ENCODE measurements around the gene NCL. TPM values are rescaled to one million over a fixed set of nuclear protein-coding genes. Genes with fewer than 3 reads are reported as not detected.
"Not testable (repeated sequence)": the region's sequence is repeated elsewhere in the genome, so short reads cannot be mapped to it uniquely, and the experiment has no call there.

The NCL gene
- total RNA-seq, 5 donors from 2014 or later (not counting 1 experiment from before 2014, with no cell fraction given), result 358 to 468 (median 397) TPM

DNA sequence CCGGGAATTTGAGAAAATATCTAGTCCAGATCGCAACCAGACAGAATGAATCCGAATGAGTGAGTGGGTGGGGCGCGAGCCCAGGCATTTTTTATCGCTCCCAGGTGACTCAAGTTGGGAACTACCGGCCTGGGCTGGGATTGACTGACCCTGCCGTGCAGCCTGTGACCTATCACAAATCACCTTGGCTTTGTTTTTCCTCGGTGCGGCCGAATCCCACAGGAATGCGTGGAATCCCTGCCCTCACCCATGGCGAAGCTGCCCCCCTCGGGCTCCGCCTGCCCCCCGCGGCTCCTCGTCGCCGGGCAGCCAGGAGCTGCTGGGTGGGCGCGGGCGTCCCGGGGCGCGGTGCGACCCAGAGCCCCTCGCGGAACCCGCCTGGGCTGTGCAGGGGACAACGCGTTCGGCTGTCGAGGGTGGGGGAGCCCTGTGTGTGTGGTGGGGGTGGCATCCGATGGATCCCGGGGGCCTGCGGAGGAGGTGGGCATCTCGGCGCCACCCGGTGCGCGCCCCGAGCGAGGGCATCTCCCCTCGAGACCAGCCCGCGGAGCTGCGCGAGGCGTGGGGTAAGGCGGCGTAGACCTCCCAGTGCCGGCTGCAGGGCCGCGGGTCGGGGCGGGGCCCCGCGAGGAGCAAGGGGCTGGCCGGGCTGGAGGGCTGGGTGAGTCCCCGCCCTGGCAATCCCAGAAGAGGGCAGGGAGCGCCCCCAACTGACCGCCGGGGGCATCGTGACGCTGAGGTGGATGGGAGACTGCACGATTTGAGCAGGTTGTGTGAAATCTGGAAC lies 52.3 kb downstream of the NCL start:
- ATAC-seq (replicated peaks in 1 of 4) (peak; percentile 92 to 98 (median 96)), DNase-seq (peak in 34 of 35 experiments; percentile 14 to 76 (median 58))
- H3K4me1 Mint-ChIP-seq, result peaks cover 0 to 9% (median 9%) of the 10 kb centered on the region in 3 donors
- Histone ChIP-seq H3K27me3 (replicated peaks in 1 of 2; ENCODE audit: control insufficient read depth in 2 of 2, extremely low read depth in 1 of 2, insufficient read depth in 2 of 2, low read length in 1 of 2) (peaks cover 0 to 56% of the 10 kb centered on the region in 2 experiments), H3K4me1 (ENCODE audit: control insufficient read depth in 1 of 2, extremely low read depth in 1 of 2, insufficient read depth in 2 of 2, low read length in 2 of 2) (peaks cover 5 to 11% of the 10 kb centered on the region in 2 experiments), H3K36me3 (ENCODE audit: control insufficient read depth in 2 of 2, extremely low read depth in 1 of 2, insufficient read depth in 1 of 2, low read length in 1 of 2) (no peaks in the 10 kb centered on the region), H3K27ac (ENCODE audit: low read length) (no peak overlapping the region), H3K4me3 (ENCODE audit: control insufficient read depth in 1 of 2, extremely low read depth in 1 of 2, low read length in 1 of 2) (peak overlapping the region in 1 of 2 donors; percentile 67), H3K9me3 (no peaks in the 10 kb centered on the region)
- peaks cover 11% of the 10 kb centered on the region for H3K36me3 Mint-ChIP-seq
- peaks cover 0 to 4% (median 0%) of the 10 kb centered on the region in 3 donors for H3K9me3 Mint-ChIP-seq
- H3K27ac Mint-ChIP-seq, result no peak overlapping the region
- ChIA-PET POLR2A (no interaction called here), CTCF (interaction anchor here (0.6 to 2.9 kb wide), 4 partner anchors 14 to 308 kb away, joined by 4 to 11 read pairs (median 4); no protein-coding TSS in a partner anchor)
- peaks cover 38 to 42% of the 10 kb centered on the region in 2 donors for H3K27me3 Mint-ChIP-seq
- H3K4me3 Mint-ChIP-seq, result peak overlapping the region; percentile 62 to 67 (median 66)
- WGBS (ENCODE audit: insufficient coverage), result 5% methylated on average over 61 of the region's 67 CpGs

GRCh38 chr2:231411237-231411636 lies 53.0 kb downstream of the NCL start:
- Histone ChIP-seq H3K9me3 (no peaks in the 10 kb centered on the region), H3K36me3 (ENCODE audit: control insufficient read depth in 2 of 2, extremely low read depth in 1 of 2, insufficient read depth in 1 of 2, low read length in 1 of 2) (no peaks in the 10 kb centered on the region), H3K27me3 (replicated peaks in 1 of 2; ENCODE audit: control insufficient read depth in 2 of 2, extremely low read depth in 1 of 2, insufficient read depth in 2 of 2, low read length in 1 of 2) (peaks cover 0 to 53% of the 10 kb centered on the region in 2 experiments), H3K27ac (ENCODE audit: low read length) (no peak overlapping the region), H3K4me1 (ENCODE audit: control insufficient read depth in 1 of 2, extremely low read depth in 1 of 2, insufficient read depth in 2 of 2, low read length in 2 of 2) (peaks cover 5 to 13% of the 10 kb centered on the region in 2 experiments), H3K4me3 (ENCODE audit: control insufficient read depth in 1 of 2, extremely low read depth in 1 of 2, low read length in 1 of 2) (no peak overlapping the region)
- Mint-ChIP-seq H3K27me3 (peaks cover 38 to 40% of the 10 kb centered on the region in 2 donors), H3K27ac (no peak overlapping the region), H3K4me3 (peak overlapping the region; percentile 62 to 67 (median 66)), H3K36me3 (peaks cover 11% of the 10 kb centered on the region), H3K4me1 (peaks cover 7 to 17% (median 15%) of the 10 kb centered on the region in 3 donors), H3K9me3 (peaks cover 0 to 4% (median 0%) of the 10 kb centered on the region in 3 donors)
- CTCF ChIA-PET, result interaction anchor here in 1 of 2 donors (0.9 to 2.9 kb wide), 4 partner anchors 15 to 307 kb away, joined by 3 to 11 read pairs (median 4); no protein-coding TSS in a partner anchor
- DNase-seq (no peak), ATAC-seq (replicated peaks in 1 of 4) (no peak)
- POLR2A ChIA-PET, result no interaction called here
- 85% methylated on average over 2 of the region's 3 CpGs for WGBS (ENCODE audit: insufficient coverage)

DNA sequence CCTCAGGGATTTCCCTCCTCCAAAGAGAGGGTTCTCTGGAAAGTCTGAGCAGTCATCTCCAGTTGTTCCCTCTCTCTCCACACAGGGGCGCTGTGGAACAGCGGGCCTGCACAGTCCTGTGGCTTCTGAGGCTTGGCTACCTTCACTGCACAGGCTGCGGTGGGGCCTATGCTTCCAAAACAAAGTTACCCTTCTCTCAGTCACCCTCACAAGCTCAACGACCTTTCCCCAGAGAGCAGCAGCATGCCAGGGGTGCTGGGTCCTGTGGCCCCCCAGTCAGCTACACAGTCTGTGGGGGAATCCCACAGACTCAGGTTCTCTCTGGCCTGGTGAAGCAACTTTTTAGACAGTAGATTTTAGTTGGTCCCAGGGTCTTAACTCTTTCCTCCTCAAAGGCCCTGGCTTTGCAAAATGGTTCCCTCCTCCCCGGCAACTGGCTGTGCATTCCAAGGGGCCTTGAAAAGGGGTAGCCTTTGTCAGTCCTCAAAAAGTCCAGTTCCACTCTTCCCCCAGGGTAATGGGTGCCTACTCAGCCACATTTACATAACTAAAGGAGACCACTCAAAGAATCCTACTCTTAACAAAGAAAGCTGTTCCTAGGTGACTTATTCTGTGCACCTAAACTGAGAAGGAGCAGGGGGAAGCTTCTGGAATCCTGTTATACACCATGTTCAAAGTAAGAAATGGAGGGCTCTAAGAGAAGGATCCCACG lies 53.8 kb downstream of the NCL start:
- Mint-ChIP-seq H3K36me3 (peaks cover 11% of the 10 kb centered on the region), H3K4me1 (peaks cover 14 to 25% (median 21%) of the 10 kb centered on the region in 3 donors), H3K9me3 (peaks cover 0 to 4% (median 0%) of the 10 kb centered on the region in 3 donors), H3K27ac (no peak overlapping the region), H3K4me3 (no peak overlapping the region), H3K27me3 (peaks cover 34 to 40% of the 10 kb centered on the region in 2 donors)
- CTCF ChIA-PET, result interaction anchor here in 1 of 2 donors (0.9 to 1.5 kb wide), 3 partner anchors 16 to 171 kb away, joined by 3 to 4 read pairs (median 3); no protein-coding TSS in a partner anchor
- no peak overlapping the region for H3K27ac ChIP-seq (ENCODE audit: low read length)
- no peaks in the 10 kb centered on the region for H3K36me3 ChIP-seq (ENCODE audit: control insufficient read depth in 2 of 2, extremely low read depth in 1 of 2, insufficient read depth in 1 of 2, low read length in 1 of 2)
- H3K9me3 ChIP-seq, result no peaks in the 10 kb centered on the region
- peaks cover 0 to 54% of the 10 kb centered on the region in 2 experiments for H3K27me3 ChIP-seq (replicated peaks in 1 of 2; ENCODE audit: control insufficient read depth in 2 of 2, extremely low read depth in 1 of 2, insufficient read depth in 2 of 2, low read length in 1 of 2)
- ATAC-seq (replicated peaks in 1 of 4) (no peak), DNase-seq (no peak)
- POLR2A ChIA-PET, result no interaction called here
- peaks cover 7 to 18% of the 10 kb centered on the region in 2 experiments for H3K4me1 ChIP-seq (ENCODE audit: control insufficient read depth in 1 of 2, extremely low read depth in 1 of 2, insufficient read depth in 2 of 2, low read length in 2 of 2)
- 74% methylated on average over 5 of the region's 6 CpGs for WGBS (ENCODE audit: insufficient coverage)
- no peak overlapping the region for H3K4me3 ChIP-seq (ENCODE audit: control insufficient read depth in 1 of 2, extremely low read depth in 1 of 2, low read length in 1 of 2)

GRCh38 chr2:231409776-231410175 lies 54.5 kb downstream of the NCL start:
- no peak overlapping the region for H3K4me3 ChIP-seq (ENCODE audit: control insufficient read depth in 1 of 2, extremely low read depth in 1 of 2, low read length in 1 of 2)
- H3K4me1 Mint-ChIP-seq, result peaks cover 20 to 28% (median 24%) of the 10 kb centered on the region in 3 donors
- H3K36me3 Mint-ChIP-seq, result peaks cover 11% of the 10 kb centered on the region
- no peak overlapping the region for H3K27ac ChIP-seq (ENCODE audit: low read length)
- DNase-seq (no peak), ATAC-seq (replicated peaks in 1 of 4) (no peak)
- H3K4me3 Mint-ChIP-seq, result no peak overlapping the region
- no peaks in the 10 kb centered on the region for H3K9me3 ChIP-seq
- H3K27me3 ChIP-seq (replicated peaks in 1 of 2; ENCODE audit: control insufficient read depth in 2 of 2, extremely low read depth in 1 of 2, insufficient read depth in 2 of 2, low read length in 1 of 2), result peaks cover 0 to 48% of the 10 kb centered on the region in 2 experiments
- ChIA-PET CTCF (no interaction called here), POLR2A (interaction anchor here in 1 of 2 donors (0.6 kb wide), 1 partner anchor 16 kb away, joined by 6 read pairs; no protein-coding TSS in a partner anchor)
- H3K27me3 Mint-ChIP-seq, result peaks cover 30 to 40% of the 10 kb centered on the region in 2 donors
- peaks cover 0 to 4% (median 0%) of the 10 kb centered on the region in 3 donors for H3K9me3 Mint-ChIP-seq
- WGBS (ENCODE audit: insufficient coverage), result 93% methylated on average over 4 of the region's 5 CpGs
- H3K27ac Mint-ChIP-seq, result no peak overlapping the region
- H3K4me1 ChIP-seq (ENCODE audit: control insufficient read depth in 1 of 2, extremely low read depth in 1 of 2, insufficient read depth in 2 of 2, low read length in 2 of 2), result peaks cover 7 to 18% of the 10 kb centered on the region in 2 experiments
- no peaks in the 10 kb centered on the region for H3K36me3 ChIP-seq (ENCODE audit: control insufficient read depth in 2 of 2, extremely low read depth in 1 of 2, insufficient read depth in 1 of 2, low read length in 1 of 2)

DNA sequence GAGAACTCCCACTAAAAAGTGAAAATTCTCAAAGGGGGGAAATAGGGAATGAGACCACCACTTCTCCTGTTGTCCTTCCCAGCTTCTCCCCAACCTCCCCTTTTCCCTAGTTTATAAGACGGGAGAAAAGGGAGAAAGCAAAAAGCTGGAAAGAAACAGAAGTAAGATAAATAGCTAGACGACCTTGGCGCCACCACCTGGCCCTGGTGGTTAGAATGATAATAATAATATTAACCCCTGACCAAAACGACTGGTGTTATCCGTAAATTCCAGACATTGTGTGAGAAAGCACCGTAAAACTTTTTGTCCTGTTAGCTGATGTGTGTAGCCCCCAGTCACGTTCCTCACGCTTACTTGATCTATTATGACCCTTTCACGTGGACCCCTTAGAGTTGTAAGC lies 56.0 kb downstream of the NCL start:
- H3K27ac Mint-ChIP-seq, CTCF ChIA-PET: not testable (repeated sequence)
- WGBS (ENCODE audit: insufficient coverage), result no CpG with 5 or more reads among the region's 9 CpGs

GRCh38 chr2:231407686-231408085 lies 56.6 kb downstream of the NCL start:
- DNase-seq; H3K4me3 Mint-ChIP-seq; H3K36me3 ChIP-seq (ENCODE audit: control insufficient read depth in 2 of 2, extremely low read depth in 1 of 2, insufficient read depth in 1 of 2, low read length in 1 of 2); H3K9me3 Mint-ChIP-seq; ATAC-seq (replicated peaks in 1 of 4); H3K27ac ChIP-seq (ENCODE audit: low read length); H3K4me3 ChIP-seq (ENCODE audit: control insufficient read depth in 1 of 2, extremely low read depth in 1 of 2, low read length in 1 of 2); POLR2A ChIA-PET; H3K9me3 ChIP-seq; H3K27ac Mint-ChIP-seq: not testable (repeated sequence)
- CTCF ChIA-PET, result interaction anchor here in 1 of 2 donors (1.2 kb wide), 1 partner anchor 44 kb away, joined by 4 read pairs; no protein-coding TSS in a partner anchor
- peaks cover 0 to 27% of the 10 kb centered on the region in 2 experiments for H3K27me3 ChIP-seq (replicated peaks in 1 of 2; ENCODE audit: control insufficient read depth in 2 of 2, extremely low read depth in 1 of 2, insufficient read depth in 2 of 2, low read length in 1 of 2)
- Mint-ChIP-seq H3K4me1 (peaks cover 20 to 28% (median 22%) of the 10 kb centered on the region in 3 donors), H3K36me3 (peaks cover 11% of the 10 kb centered on the region), H3K27me3 (peaks cover 19 to 24% of the 10 kb centered on the region in 2 donors)
- WGBS (ENCODE audit: insufficient coverage), result 80% methylated on average over 1 of the region's 5 CpGs
- peaks cover 7 to 17% of the 10 kb centered on the region in 2 experiments for H3K4me1 ChIP-seq (ENCODE audit: control insufficient read depth in 1 of 2, extremely low read depth in 1 of 2, insufficient read depth in 2 of 2, low read length in 2 of 2)

More for the DNA sequence above, 56.0 kb downstream of the NCL start:
- Histone ChIP-seq H3K27me3 (replicated peaks in 1 of 2; ENCODE audit: control insufficient read depth in 2 of 2, extremely low read depth in 1 of 2, insufficient read depth in 2 of 2, low read length in 1 of 2) (peaks cover 0 to 33% of the 10 kb centered on the region in 2 experiments), H3K4me1 (ENCODE audit: control insufficient read depth in 1 of 2, extremely low read depth in 1 of 2, insufficient read depth in 2 of 2, low read length in 2 of 2) (peaks cover 7 to 18% of the 10 kb centered on the region in 2 experiments)
- H3K9me3 ChIP-seq; H3K4me3 ChIP-seq (ENCODE audit: control insufficient read depth in 1 of 2, extremely low read depth in 1 of 2, low read length in 1 of 2); ATAC-seq (replicated peaks in 1 of 4); POLR2A ChIA-PET; H3K4me3 Mint-ChIP-seq; H3K36me3 ChIP-seq (ENCODE audit: control insufficient read depth in 2 of 2, extremely low read depth in 1 of 2, insufficient read depth in 1 of 2, low read length in 1 of 2); DNase-seq; H3K9me3 Mint-ChIP-seq; H3K27ac ChIP-seq (ENCODE audit: low read length): not testable (repeated sequence)
- Mint-ChIP-seq H3K4me1 (peaks cover 20 to 28% (median 24%) of the 10 kb centered on the region in 3 donors), H3K36me3 (peaks cover 11% of the 10 kb centered on the region), H3K27me3 (peaks cover 24 to 31% of the 10 kb centered on the region in 2 donors)
